Thymus (tissue), 11 donors: ENCODE results near the gene ZBTB20. TPM values are rescaled to one million over a fixed set of nuclear protein-coding genes. Genes with fewer than 3 reads are reported as not detected.
"Not testable (repeated sequence)": the region's sequence is repeated elsewhere in the genome, so short reads cannot be mapped to it uniquely, and the experiment has no call there.

Source experiments
- DNase-seq, 9 donors: peaks; one replicate each; pipeline ENCODE4 v3.0.0-alpha.2; 2013; ENCODE audit warnings: low spot score in 9 of 9, low read depth in 6 of 9, missing footprints in 1 of 9
- H3K27ac ChIP-seq, 2 donors: one replicate each; pipeline ENCODE4 v1.5.1; 2013; ENCODE audit warnings: control low read depth in 1 of 2, low read depth in 1 of 2, low read length in 1 of 2, mild to moderate bottlenecking in 1 of 2, moderate library complexity in 1 of 2
- H3K27me3 ChIP-seq, 2 donors: one replicate each; pipeline ENCODE4 v1.5.1; 2013; ENCODE audit warnings: low read length in 1 of 2; ENCODE audit not compliant: control insufficient read depth in 2 of 2, insufficient read depth in 1 of 2
- H3K36me3 ChIP-seq, 2 donors: one replicate each; pipeline ENCODE4 v1.5.1; 2013; ENCODE audit warnings: low read length in 1 of 2, mild to moderate bottlenecking in 1 of 2, moderate library complexity in 1 of 2; ENCODE audit not compliant: control insufficient read depth in 2 of 2, insufficient read depth in 2 of 2
- H3K4me1 ChIP-seq, 2 donors: one replicate each; pipeline ENCODE4 v1.5.1; 2013; ENCODE audit warnings: low read length in 2 of 2; ENCODE audit not compliant: control insufficient read depth in 2 of 2, insufficient read depth in 2 of 2
- H3K4me3 ChIP-seq, 2 donors: one replicate each; pipeline ENCODE4 v1.5.1; 2013; ENCODE audit warnings: low read length in 2 of 2, control low read depth in 1 of 2, mild to moderate bottlenecking in 1 of 2
- H3K9me3 ChIP-seq, 2 donors: one replicate each; pipeline ENCODE4 v1.5.1; 2013; ENCODE audit warnings: low read length in 1 of 2, mild to moderate bottlenecking in 1 of 2; ENCODE audit not compliant: control insufficient read depth in 2 of 2, insufficient read depth in 1 of 2
- WGBS: extraction: QIAGEN DNeasy Blood & Tissue Kit; methylation state at CpG from one replicate; pipeline ENCODE4 v1.1.7; 2013; 5-methylcytosine and 5-hydroxymethylcytosine counted together
- polyA plus RNA-seq: library from polyadenylated mRNA; stranded (reverse); fragments of 200-250 nt; gene quantifications from one replicate; pipeline ENCODE4 v1.2.3, GENCODE V29; 2013
- total RNA-seq: library from RNA; stranded (reverse); fragments of 120-200 nt; gene quantifications from one replicate; pipeline ENCODE4 v1.2.4, GENCODE V29; 2013
- donor health status: healthy.

Gene ZBTB20
- total and polyA plus RNA-seq, 2 donors = 1.2 to 8.9 TPM

DNA sequence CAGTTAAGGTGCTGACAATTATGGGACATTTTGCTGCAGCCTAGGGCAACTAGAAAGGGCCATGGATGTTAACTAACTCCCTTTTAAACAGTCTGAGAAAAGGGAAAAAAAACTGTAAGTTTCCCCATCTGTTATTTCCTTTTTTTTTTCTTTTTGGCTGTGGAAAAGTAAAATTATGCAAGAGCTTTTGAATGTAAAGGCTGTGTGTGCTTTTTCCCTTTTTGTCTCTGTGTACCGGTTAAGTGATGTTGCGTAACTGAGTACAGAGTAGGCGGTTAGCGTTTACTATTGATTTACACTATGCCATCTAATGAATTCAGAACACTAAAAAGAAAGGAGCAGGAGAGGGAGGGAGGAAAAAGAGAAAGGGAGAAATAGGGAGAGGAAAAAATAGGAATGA, 449.7 kb downstream of the ZBTB20 start:
- H3K4me3 ChIP-seq = no peak overlapping the region
- 98% methylated on average over 4 of the region's 4 CpGs for WGBS
- no peak for DNase-seq
- no peaks in the 10 kb centered on the region for H3K27me3 ChIP-seq
- no peaks in the 10 kb centered on the region for H3K36me3 ChIP-seq
- no peaks in the 10 kb centered on the region for H3K4me1 ChIP-seq
- H3K27ac ChIP-seq = no peak overlapping the region
- no peaks in the 10 kb centered on the region for H3K9me3 ChIP-seq

DNA sequence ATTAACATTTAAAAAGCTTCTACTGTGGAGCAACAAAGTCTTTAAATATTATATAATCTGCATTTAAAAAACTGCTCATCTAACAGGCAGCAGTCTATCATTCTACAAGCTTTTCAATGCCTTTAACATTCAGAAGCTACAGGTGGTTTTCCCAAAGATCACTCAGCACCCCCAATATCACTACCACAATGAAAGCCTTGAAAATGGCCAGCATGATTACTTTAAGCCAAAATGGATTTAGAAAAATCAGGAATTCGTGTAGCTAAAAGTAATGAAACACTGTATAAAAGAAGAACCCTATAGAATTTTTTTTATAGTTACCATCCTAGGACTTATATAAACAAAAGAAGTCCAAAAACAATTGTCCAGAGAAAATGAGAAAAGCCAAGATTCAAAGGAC, 452.8 kb downstream of the ZBTB20 start:
- no peak for DNase-seq
- Histone ChIP-seq H3K4me1 (no peaks in the 10 kb centered on the region), H3K4me3 (no peak overlapping the region), H3K36me3 (no peaks in the 10 kb centered on the region), H3K27ac (no peak overlapping the region), H3K9me3 (no peaks in the 10 kb centered on the region), H3K27me3 (no peaks in the 10 kb centered on the region)
- WGBS = 96% methylated on average over 1 of the region's 1 CpG

DNA sequence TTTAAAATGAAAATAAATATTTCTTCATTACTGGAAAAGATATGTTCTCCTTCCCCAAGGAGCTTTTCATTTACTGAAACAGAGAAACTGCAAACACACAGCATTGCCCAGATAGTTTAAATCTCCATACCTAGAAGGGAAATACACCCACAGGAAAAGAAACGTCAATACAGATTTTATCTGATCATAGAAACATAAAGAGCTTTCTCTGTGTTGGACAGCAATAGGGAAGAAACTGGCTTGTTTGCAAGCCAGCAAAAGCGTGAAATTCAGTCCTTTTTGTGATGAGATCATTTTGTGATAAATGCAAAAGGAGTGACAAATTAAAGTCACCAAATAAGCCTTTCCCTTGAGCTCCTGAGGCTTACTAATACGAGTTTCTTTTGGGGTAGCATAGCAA, 455.2 kb downstream of the ZBTB20 start:
- Histone ChIP-seq H3K27ac (no peak overlapping the region), H3K4me3 (no peak overlapping the region), H3K27me3 (no peaks in the 10 kb centered on the region), H3K9me3 (no peaks in the 10 kb centered on the region), H3K4me1 (no peaks in the 10 kb centered on the region), H3K36me3 (no peaks in the 10 kb centered on the region)
- no peak for DNase-seq
- 53% methylated on average over 3 of the region's 3 CpGs for WGBS

DNA sequence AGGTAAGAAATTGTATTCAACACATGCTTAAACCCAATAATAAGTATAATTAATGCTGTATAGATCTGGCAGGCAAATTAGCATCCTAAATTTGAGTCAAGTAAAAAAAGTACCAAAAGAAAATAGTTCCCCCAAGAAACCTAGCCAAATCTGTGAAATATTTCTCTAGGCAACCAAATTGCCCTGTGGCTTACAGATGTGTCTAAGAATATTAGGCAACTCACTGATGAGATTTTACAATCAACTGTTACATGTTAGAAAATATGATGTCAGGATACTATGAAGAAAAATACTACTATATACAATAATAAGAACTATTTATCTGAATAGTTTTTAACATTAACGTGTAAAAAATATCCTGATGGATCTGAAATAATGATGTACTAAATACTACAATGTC, 456.2 kb downstream of the ZBTB20 start:
- 98% methylated on average over 1 of the region's 1 CpG for WGBS
- Histone ChIP-seq H3K36me3 (no peaks in the 10 kb centered on the region), H3K27me3 (no peaks in the 10 kb centered on the region), H3K4me1 (no peaks in the 10 kb centered on the region), H3K9me3 (no peaks in the 10 kb centered on the region), H3K4me3 (no peak overlapping the region), H3K27ac (no peak overlapping the region)
- DNase-seq = no peak

DNA sequence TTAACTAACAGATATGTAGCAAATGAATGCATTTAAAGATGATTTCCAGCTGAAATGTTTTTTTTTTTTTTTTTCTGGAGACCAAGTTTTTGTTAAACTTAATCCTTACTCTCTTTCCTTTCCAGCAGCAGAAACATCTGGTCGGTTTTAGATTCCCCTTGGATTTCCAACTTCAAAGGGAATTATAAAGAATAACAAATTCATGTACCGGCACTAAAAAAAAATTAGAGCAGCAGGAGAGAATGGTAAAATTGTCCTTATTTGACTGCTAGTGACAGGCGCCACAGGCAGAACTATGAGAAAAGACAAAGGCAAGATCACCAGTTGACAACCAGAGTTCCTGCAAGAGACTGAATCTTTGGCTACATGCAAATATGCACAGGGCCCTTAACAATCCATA, 459.9 kb downstream of the ZBTB20 start:
- Histone ChIP-seq H3K27me3 (no peaks in the 10 kb centered on the region), H3K9me3 (no peaks in the 10 kb centered on the region), H3K4me1 (no peaks in the 10 kb centered on the region), H3K27ac (no peak overlapping the region), H3K36me3 (no peaks in the 10 kb centered on the region), H3K4me3 (no peak overlapping the region)
- no peak for DNase-seq
- WGBS = 92% methylated on average over 3 of the region's 3 CpGs

DNA sequence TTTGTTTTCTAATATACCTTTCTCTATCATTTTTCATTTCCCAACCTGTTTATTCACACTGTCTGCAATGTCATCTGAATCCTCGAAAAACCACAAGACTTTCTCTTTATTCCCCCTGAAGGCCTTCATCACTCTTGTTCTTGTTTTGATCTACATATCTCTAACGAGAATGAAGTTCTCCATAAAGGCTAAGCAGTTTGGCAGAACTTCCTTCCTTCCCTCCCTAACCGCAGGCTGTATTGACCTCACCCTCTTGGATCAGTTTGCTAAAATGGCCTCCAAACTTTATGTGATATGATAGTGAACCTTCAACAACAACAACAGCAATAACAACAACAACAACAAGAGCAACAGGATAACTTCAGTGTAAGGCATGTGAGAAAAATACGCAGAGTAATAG, 460.5 kb downstream of the ZBTB20 start:
- H3K9me3 ChIP-seq = no peaks in the 10 kb centered on the region
- no peaks in the 10 kb centered on the region for H3K4me1 ChIP-seq
- H3K36me3 ChIP-seq = no peaks in the 10 kb centered on the region
- no peak overlapping the region for H3K4me3 ChIP-seq
- H3K27ac ChIP-seq = no peak overlapping the region
- H3K27me3 ChIP-seq = no peaks in the 10 kb centered on the region
- no peak for DNase-seq
- 27% methylated on average over 4 of the region's 4 CpGs for WGBS

DNA sequence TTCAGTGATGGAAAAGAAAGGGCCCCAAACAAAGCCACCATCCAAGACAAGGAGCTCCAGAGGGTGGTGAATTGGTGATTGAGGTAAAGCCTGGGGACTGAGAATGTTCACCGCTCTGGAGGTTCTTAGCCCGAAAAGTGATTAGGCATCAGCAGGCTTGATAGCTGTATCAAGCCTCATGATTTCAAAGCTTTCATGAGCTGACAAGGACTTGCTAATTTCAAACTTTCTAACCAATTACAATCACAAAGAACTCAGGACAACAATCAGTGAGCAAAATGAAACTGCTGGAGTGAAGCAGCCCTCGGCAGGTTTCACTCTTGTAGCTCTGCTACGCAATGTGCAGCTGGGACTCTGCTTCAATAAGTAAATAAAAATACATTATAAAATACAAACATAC, 461.9 kb downstream of the ZBTB20 start:
- Histone ChIP-seq H3K36me3 (no peaks in the 10 kb centered on the region), H3K4me3 (no peak overlapping the region), H3K4me1 (no peaks in the 10 kb centered on the region), H3K9me3 (no peaks in the 10 kb centered on the region), H3K27me3 (no peaks in the 10 kb centered on the region), H3K27ac (no peak overlapping the region)
- 82% methylated on average over 4 of the region's 4 CpGs for WGBS
- DNase-seq = no peak

DNA sequence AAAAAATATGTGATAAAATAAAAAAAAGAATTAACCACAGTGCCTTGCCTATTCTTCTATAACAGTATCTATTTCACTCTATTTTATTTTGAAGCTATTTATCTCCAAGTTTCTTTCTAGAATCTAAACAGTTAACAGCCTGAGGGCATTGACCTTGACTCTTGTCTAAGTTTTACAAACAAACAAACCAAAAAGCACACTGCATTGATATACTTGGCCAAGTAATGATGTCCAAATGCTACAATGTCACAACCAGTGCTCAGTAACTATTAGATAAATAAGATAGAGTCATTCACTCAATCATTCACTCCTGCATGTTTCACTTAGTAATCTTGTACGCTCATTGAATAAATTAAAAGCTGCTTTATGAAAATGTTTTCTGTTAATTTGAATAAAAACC, 466.8 kb downstream of the ZBTB20 start:
- 99% methylated on average over 1 of the region's 1 CpG for WGBS
- Histone ChIP-seq H3K27ac (no peak overlapping the region), H3K36me3 (no peaks in the 10 kb centered on the region), H3K27me3 (no peaks in the 10 kb centered on the region), H3K9me3 (no peaks in the 10 kb centered on the region), H3K4me3 (no peak overlapping the region), H3K4me1 (no peaks in the 10 kb centered on the region)
- no peak for DNase-seq

DNA sequence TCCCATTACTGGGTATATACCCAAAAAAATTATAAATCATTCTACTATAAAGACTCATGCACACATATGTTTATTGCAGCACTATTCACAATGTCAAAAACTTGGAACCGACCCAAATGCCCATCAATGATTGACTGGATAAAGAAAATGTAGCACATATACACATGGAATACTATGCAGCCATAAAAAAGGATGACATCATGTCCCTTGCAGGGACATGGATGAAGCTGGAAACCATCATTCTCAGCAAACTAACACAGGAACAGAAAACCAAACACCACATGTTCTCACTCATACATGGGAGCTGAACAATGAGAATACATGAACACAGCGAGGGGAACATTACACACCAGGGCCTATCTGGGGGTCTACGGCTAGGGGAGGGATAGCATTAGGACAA, 467.3 kb downstream of the ZBTB20 start:
- DNase-seq, H3K4me1 ChIP-seq, H3K27ac ChIP-seq, H3K4me3 ChIP-seq, H3K9me3 ChIP-seq, H3K27me3 ChIP-seq, H3K36me3 ChIP-seq: not testable (repeated sequence)
- WGBS = 98% methylated on average over 3 of the region's 3 CpGs

DNA sequence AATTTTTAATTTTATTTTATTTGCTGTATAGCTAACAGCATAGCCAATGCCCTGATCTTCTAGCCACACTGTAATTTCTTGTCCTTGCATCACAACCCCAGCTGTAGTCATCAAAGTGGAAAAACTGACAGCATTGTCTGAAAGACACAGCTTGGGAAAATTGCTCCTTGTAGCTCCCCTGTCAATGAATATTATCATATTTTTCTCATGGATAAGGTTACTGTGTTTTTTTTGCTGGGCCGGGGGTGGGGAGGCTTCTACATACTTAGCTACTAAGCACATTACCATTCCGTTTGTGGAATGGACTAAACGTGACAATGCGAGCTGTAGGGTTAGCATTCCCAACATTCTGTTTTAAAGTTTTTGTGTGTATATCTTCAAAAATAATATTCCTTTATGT, 472.0 kb downstream of the ZBTB20 start:
- Histone ChIP-seq H3K9me3 (no peaks in the 10 kb centered on the region), H3K36me3 (no peaks in the 10 kb centered on the region), H3K4me1 (no peaks in the 10 kb centered on the region), H3K27me3 (no peaks in the 10 kb centered on the region), H3K4me3 (no peak overlapping the region), H3K27ac (no peak overlapping the region)
- DNase-seq = no peak
- WGBS = 96% methylated on average over 4 of the region's 4 CpGs
